Esophagus (tissue), 2 donors: ENCODE results near the gene IGF1R. TPM values are rescaled to one million over a fixed set of nuclear protein-coding genes. Genes with fewer than 3 reads are reported as not detected.

Source experiments
- H3K27ac ChIP-seq, 2 donors: one replicate each; pipeline ENCODE4 v1.5.1; 2013; ENCODE audit warnings: low read depth in 2 of 2, mild to moderate bottlenecking in 2 of 2, inconsistent platforms in 1 of 2, low read length in 1 of 2, moderate library complexity in 1 of 2
- H3K27me3 ChIP-seq, 2 donors: one replicate each; pipeline ENCODE4 v1.6.1; 2013; ENCODE audit warnings: low read length in 2 of 2, control low read depth in 1 of 2, mild to moderate bottlenecking in 1 of 2; ENCODE audit not compliant: insufficient read depth in 2 of 2, control insufficient read depth in 1 of 2
- H3K36me3 ChIP-seq, 2 donors: one replicate each; pipeline ENCODE4 v1.6.1; 2013; ENCODE audit warnings: low read length in 1 of 2; ENCODE audit not compliant: control insufficient read depth in 2 of 2, insufficient read depth in 2 of 2
- H3K4me1 ChIP-seq, 2 donors: one replicate each; pipeline ENCODE4 v1.6.1; 2013; ENCODE audit warnings: low read length in 1 of 2; ENCODE audit not compliant: control insufficient read depth in 2 of 2, insufficient read depth in 2 of 2
- H3K4me3 ChIP-seq, 2 donors: one replicate each; pipeline ENCODE4 v1.5.1; 2013; ENCODE audit warnings: low read length in 2 of 2, mild to moderate bottlenecking in 2 of 2, low read depth in 1 of 2, moderate library complexity in 1 of 2
- H3K9me3 ChIP-seq, 2 donors: one replicate each; pipeline ENCODE4 v1.6.1; 2013; ENCODE audit warnings: mild to moderate bottlenecking in 2 of 2, low read depth in 1 of 2, low read length in 1 of 2, moderate library complexity in 1 of 2; ENCODE audit not compliant: control insufficient read depth in 2 of 2, insufficient read depth in 1 of 2
- WGBS, 2 donors: extraction: QIAGEN DNeasy Blood & Tissue Kit; methylation state at CpG; one replicate each; pipeline ENCODE4 v1.1.7; 2013; 5-methylcytosine and 5-hydroxymethylcytosine counted together
- polyA plus RNA-seq, 2 donors: library from polyadenylated mRNA; stranded (reverse); fragments of 200-250 nt; gene quantifications; one replicate each; pipeline ENCODE4 v1.2.3, GENCODE V29; 2013
- donor health status: healthy with polysubstance abuse.
- donor health status: Bipolar disorder and iron deficiency.

The IGF1R gene
- polyA plus RNA-seq, 2 donors = 4.1 to 4.4 TPM

GRCh38 chr15:98720031-98720430 is 71.7 kb downstream of the IGF1R start:
- H3K4me3 ChIP-seq = no peak overlapping the region
- H3K27ac ChIP-seq = no peak overlapping the region
- H3K9me3 ChIP-seq = no peaks in the 10 kb centered on the region
- no peaks in the 10 kb centered on the region for H3K36me3 ChIP-seq
- H3K4me1 ChIP-seq = peaks cover 10 to 11% of the 10 kb centered on the region in 2 donors
- WGBS, 2 donors = 90 to 92% methylated on average over 6 of the region's 6 CpGs
- no peaks in the 10 kb centered on the region for H3K27me3 ChIP-seq

DNA sequence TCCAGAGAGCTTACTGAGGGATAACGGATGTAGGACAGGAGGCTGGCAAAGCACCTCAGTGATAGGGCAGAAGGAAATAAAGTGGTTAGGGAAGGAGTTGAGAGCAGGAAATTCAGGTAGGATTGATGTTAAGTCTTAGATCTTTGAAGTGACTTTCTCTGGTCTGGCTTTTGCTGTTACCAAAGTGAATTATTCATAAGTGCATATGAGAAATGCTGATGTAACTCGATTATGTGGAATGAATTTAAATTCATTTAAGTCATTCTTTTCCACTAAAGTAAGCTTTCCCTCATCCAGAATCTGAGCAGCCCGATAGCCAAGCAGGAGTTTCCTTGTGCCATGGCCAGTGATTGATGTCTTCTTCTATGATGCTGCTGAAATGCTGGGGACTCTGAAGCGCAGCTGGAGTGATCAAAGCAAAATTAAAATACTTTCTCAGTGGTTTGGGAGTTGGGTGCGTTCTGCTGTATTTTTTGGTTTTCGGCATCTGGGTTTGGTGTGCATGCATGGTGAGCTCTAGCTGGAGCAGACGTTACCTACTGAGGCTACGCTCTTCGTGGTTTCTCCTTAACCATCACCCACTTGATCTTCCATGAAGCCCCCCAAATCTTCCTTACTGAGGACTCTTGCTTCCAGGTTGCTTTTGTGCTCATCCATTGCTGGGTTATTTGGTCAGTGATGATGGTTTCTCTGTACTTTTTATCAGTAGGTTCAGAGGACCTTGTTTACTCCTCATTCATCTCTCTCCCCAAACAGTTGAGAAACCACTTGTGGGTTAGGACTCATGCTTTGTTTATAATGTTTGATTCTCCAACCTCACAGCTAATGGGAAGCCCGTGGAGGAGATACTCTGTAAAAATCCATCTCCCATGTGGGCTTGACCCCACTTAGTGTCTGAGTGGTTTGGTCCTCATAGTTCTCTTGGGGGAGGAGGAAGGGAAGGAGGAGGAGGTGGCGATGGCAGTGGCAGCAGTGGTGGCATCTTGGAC is 72.5 kb downstream of the IGF1R start:
- H3K27me3 ChIP-seq = no peaks in the 10 kb centered on the region
- H3K27ac ChIP-seq = no peak overlapping the region
- no peak overlapping the region for H3K4me3 ChIP-seq
- no peaks in the 10 kb centered on the region for H3K9me3 ChIP-seq
- peaks cover 5 to 9% of the 10 kb centered on the region in 2 donors for H3K4me1 ChIP-seq
- WGBS, 2 donors = 77 to 83% methylated on average over 11 of the region's 11 CpGs
- H3K36me3 ChIP-seq = no peaks in the 10 kb centered on the region

- Histone ChIP-seq H3K4me1 (peaks cover 4 to 6% of the 10 kb centered on the region in 2 donors), H3K9me3 (no peaks in the 10 kb centered on the region), H3K27me3 (no peaks in the 10 kb centered on the region), H3K27ac (no peak overlapping the region), H3K36me3 (no peaks in the 10 kb centered on the region), H3K4me3 (no peak overlapping the region)
- 79 to 91% methylated on average over 8 of the region's 8 CpGs for WGBS, 2 donors
Measured at GRCh38 chr15:98722209-98722608, 73.9 kb downstream of the IGF1R start.

DNA sequence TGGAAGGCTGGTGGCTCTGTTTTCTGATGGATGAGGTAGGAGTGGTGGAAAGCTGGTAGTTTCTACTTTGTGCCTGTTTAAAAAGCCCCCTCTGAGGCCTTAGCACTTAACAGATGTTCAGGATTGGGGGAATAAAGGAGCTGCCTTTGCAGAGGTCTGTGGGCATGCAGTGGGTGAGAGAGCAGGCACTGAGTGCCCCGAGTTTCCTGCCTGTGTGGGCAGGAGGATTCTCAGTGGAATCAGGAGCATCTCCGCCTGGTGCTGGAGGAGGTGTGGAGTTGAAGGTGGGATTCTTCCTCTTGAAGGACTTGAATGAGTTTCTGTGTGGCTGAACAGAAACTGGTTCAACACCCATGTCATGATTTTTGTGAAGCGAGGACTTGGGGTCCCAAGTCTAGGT is 74.3 kb downstream of the IGF1R start:
- Histone ChIP-seq H3K27me3 (no peaks in the 10 kb centered on the region), H3K4me1 (peaks cover 4 to 6% of the 10 kb centered on the region in 2 donors), H3K9me3 (no peaks in the 10 kb centered on the region), H3K27ac (no peak overlapping the region), H3K36me3 (no peaks in the 10 kb centered on the region), H3K4me3 (no peak overlapping the region)
- WGBS, 2 donors = 80 to 84% methylated on average over 3 of the region's 3 CpGs

DNA sequence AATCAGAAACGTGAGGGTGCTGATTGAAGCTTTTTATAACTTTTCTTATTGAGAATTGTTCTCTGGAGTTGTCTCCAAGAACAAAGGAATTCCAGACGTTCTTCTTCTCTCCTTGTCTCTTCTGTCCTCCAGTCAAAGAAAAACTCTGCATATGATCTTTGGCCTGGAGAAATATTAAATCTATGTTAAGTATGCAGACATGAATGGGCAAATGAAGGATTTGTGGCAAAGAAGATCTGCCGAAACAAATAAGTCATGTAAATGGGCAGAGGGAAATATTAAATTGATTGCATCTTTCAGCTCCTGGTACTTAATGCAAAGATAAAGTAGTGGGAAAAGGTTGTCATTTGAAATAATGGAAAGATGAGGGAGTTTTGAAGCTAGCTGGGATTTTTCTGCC is 74.9 kb downstream of the IGF1R start:
- Histone ChIP-seq H3K27me3 (no peaks in the 10 kb centered on the region), H3K27ac (no peak overlapping the region), H3K9me3 (no peaks in the 10 kb centered on the region), H3K36me3 (no peaks in the 10 kb centered on the region), H3K4me3 (no peak overlapping the region), H3K4me1 (peaks cover 5 to 6% of the 10 kb centered on the region in 2 donors)
- WGBS, 2 donors = 39 to 47% methylated on average over 3 of the region's 3 CpGs

DNA sequence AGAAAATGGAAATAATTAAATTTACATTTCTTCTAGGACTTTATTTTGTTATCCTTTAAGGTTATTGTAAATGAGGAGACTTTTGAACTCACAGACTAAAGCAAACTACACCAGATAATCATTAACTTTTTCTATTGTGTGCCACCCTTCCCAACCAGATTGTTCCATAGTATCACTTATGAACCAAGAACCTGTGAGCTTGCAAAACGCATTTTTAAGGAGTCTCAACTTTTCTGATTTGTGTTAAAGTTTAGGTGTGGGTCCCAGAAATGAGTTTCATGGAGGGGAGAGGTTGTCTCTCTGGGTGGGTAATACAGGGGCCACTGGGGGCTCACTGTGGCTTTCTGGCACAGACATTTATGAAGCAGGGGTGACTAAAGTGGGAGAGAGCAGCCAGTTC is 75.7 kb downstream of the IGF1R start:
- Histone ChIP-seq H3K36me3 (no peaks in the 10 kb centered on the region), H3K27me3 (no peaks in the 10 kb centered on the region), H3K4me3 (no peak overlapping the region), H3K9me3 (no peaks in the 10 kb centered on the region), H3K27ac (peak overlapping the region in 1 of 2 donors; percentile 7), H3K4me1 (peaks cover 3 to 6% of the 10 kb centered on the region in 2 donors)
- WGBS, 2 donors = 85 to 89% methylated on average over 1 of the region's 1 CpG

- Histone ChIP-seq H3K4me1 (peaks cover 4 to 6% of the 10 kb centered on the region in 2 donors), H3K27me3 (no peaks in the 10 kb centered on the region), H3K36me3 (no peaks in the 10 kb centered on the region), H3K27ac (peak overlapping the region in 1 of 2 donors; percentile 7), H3K9me3 (no peaks in the 10 kb centered on the region), H3K4me3 (no peak overlapping the region)
- WGBS, 2 donors = 81 to 87% methylated on average over 9 of the region's 9 CpGs
Measured at GRCh38 chr15:98724494-98724893, 76.2 kb downstream of the IGF1R start.

DNA sequence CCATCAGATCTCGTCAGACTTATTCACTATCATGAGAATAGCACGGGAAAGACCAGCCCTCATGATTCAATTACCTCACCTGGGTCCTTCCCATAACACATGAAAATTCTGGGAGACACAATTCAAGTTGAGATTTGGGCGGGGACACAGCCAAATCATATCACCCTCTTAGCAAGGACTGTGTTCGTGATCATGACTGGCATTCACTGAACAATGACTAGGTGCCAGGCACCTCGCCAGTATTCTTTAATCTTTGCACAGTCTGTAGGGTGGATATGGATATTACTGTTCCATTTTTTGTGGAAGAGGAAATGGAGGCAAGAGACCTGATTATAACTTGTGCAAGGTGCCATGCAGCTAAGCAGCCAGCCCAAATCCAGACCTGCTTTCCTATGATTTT is 77.5 kb downstream of the IGF1R start:
- WGBS, 2 donors = 45 to 69% methylated on average over 5 of the region's 5 CpGs
- H3K9me3 ChIP-seq = no peaks in the 10 kb centered on the region
- no peak overlapping the region for H3K4me3 ChIP-seq
- H3K36me3 ChIP-seq = no peaks in the 10 kb centered on the region
- peaks cover 4 to 6% of the 10 kb centered on the region in 2 donors for H3K4me1 ChIP-seq
- H3K27ac ChIP-seq = peak overlapping the region in 1 of 2 donors; percentile 38
- no peaks in the 10 kb centered on the region for H3K27me3 ChIP-seq

- peaks cover 4 to 9% of the 10 kb centered on the region in 2 donors for H3K4me1 ChIP-seq
- no peaks in the 10 kb centered on the region for H3K9me3 ChIP-seq
- H3K27me3 ChIP-seq = no peaks in the 10 kb centered on the region
- no peaks in the 10 kb centered on the region for H3K36me3 ChIP-seq
- 18 to 31% methylated on average over 20 of the region's 20 CpGs for WGBS, 2 donors
- H3K4me3 ChIP-seq = no peak overlapping the region
- H3K27ac ChIP-seq = peak overlapping the region; percentile 85 to 96
Measured at GRCh38 chr15:98727115-98728040, 79.0 kb downstream of the IGF1R start.
